ENCODE results near the gene MDK.

DNA sequence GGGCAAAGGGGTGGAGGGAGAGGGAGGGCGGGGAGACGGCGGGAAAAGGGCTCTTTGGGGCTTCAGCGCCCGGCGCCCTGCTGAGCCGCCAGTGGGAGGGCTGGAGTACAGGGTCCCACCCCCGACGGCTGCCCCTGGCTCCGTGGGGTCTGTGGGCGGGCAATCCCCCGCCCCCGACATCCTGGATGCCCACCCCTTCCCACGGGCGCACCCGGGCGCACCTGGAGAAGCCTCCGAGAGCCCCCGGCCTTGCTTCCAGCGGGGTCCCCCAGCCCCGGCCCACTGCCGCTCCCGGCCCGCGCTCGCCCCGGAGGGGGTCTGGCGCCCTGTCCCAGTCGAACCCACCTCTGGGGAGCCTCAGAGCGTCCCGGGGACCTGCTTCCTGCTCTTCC is 9.7 kb downstream of the MDK start:
- TF ChIP-seq, protein P1, sequence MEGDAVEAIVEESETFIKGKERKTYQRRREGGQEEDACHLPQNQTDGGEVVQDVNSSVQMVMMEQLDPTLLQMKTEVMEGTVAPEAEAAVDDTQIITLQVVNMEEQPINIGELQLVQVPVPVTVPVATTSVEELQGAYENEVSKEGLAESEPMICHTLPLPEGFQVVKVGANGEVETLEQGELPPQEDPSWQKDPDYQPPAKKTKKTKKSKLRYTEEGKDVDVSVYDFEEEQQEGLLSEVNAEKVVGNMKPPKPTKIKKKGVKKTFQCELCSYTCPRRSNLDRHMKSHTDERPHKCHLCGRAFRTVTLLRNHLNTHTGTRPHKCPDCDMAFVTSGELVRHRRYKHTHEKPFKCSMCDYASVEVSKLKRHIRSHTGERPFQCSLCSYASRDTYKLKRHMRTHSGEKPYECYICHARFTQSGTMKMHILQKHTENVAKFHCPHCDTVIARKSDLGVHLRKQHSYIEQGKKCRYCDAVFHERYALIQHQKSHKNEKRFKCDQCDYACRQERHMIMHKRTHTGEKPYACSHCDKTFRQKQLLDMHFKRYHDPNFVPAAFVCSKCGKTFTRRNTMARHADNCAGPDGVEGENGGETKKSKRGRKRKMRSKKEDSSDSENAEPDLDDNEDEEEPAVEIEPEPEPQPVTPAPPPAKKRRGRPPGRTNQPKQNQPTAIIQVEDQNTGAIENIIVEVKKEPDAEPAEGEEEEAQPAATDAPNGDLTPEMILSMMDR (IDR thresholded peaks at IDR 0.05; ENCODE audit: extremely low read depth in 1 of 2, insufficient read depth in 1 of 2, low read depth in 1 of 2, low read length in 2 of 2) = no peak
- TF ChIP-seq POLR2AphosphoS5 (IDR thresholded peaks at IDR 0.05; ENCODE audit: insufficient read depth, low read depth, low read length) (no peak), POLR2A (IDR thresholded peaks at IDR 0.05; ENCODE audit: low read depth, low read length) (no peak), JUN (IDR thresholded peaks at IDR 0.05; ENCODE audit: borderline replicate concordance, insufficient read depth, insufficient read length, low read depth) (no peak), FOS (IDR thresholded peaks at IDR 0.05; ENCODE audit: borderline replicate concordance, insufficient read depth, low read length) (no peak), GATA2 (IDR thresholded peaks at IDR 0.05; ENCODE audit: insufficient read depth, insufficient read length, low read depth, low read length) (no peak), EZH2 (IDR thresholded peaks at IDR 0.05; ENCODE audit: borderline replicate concordance, low read depth, low read length, severe bottlenecking) (peak; percentile 60), MYC (IDR thresholded peaks at IDR 0.05; ENCODE audit: low read depth, low read length) (no peak)
- TF ChIP-seq, protein P2, sequence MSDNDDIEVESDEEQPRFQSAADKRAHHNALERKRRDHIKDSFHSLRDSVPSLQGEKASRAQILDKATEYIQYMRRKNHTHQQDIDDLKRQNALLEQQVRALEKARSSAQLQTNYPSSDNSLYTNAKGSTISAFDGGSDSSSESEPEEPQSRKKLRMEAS (IDR thresholded peaks at IDR 0.05; ENCODE audit: insufficient read depth, insufficient read length) = no peak
